ENCODE results near the gene ATP8B3.
A peak's percentile ranks its signal among the peaks of the same experiment; 100 is the strongest.

ATP8B3 gene

DNA sequence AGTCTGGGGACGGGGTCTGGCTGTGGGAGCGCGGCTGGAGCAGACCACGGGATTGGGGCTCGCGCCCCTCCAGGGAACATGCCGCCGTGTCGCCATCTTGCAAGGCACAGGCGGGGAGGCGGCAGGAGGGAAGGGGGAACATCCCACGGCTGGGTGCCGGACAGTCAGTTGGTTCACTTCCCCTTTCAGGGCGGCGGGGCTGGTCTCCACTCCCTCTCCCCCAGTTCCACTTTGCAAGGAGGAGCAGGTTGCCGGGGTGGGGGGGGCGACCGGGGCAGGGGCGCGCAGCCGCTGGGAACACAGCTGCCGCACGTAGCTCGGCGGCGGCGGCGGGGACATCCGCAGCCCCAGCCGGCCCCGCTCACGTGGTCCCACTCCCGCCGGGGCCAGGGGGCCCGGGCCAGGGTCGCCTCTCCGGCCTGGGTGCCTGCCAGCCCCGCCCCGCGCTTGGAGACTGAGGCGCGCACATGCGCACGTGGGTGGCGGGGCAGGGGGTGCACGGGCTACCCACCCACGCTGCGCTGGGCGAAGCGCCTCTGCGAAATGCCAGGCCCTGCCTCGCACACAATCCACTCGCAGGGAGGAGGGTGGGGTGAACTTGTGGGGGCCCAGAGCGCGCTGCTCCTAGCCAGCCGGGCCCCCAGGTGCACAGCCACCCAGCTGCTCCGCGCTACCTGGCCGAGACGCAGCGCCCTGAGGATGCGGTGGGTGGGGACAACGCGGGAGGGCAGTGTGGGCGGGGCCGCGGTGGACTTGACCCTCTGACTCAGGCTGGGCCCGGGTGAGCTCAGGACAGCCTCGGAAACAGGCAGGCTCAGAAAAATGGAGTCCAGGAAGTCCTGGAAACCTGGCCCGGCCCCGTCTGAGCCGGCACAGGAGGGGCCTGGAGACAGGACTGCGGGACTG lies 44.9 kb upstream of the ATP8B3 start (continued):
- TF ChIP-seq ZNF518A (tag by site-specific recombination; conservative IDR thresholded peaks at IDR 0.05; ENCODE audit: low read depth) (no peak), PRDM6 (tag by site-specific recombination; IDR thresholded peaks at IDR 0.05) (no peak), ZNF174 (tag by site-specific recombination; IDR thresholded peaks at IDR 0.05) (no peak), ZNF837 (tag by site-specific recombination; IDR thresholded peaks at IDR 0.05) (no peak), ZNF121 (tag by site-specific recombination; IDR thresholded peaks at IDR 0.05) (no peak), PATZ1 (tag by site-specific recombination; IDR thresholded peaks at IDR 0.05) (peak; percentile 69), SP7 (tag by site-specific recombination; IDR thresholded peaks at IDR 0.05) (no peak), ZNF239 (tag by site-specific recombination; IDR thresholded peaks at IDR 0.05) (no peak), GLIS1 (tag by site-specific recombination; IDR thresholded peaks at IDR 0.05) (0 out of 2 replicates have a peak, but pooled peaks have one; percentile 15), ZSCAN30 (tag by site-specific recombination; IDR thresholded peaks at IDR 0.05) (no peak), ZNF600 (tag by site-specific recombination; IDR thresholded peaks at IDR 0.05) (0 out of 2 replicates have a peak, but pooled peaks have one; percentile 11), EGR2 (tag by site-specific recombination; IDR thresholded peaks at IDR 0.05; ENCODE audit: low read depth) (peak; percentile 47; the same call in 1 of the 2 replicates), ZNF596 (tag by site-specific recombination; IDR thresholded peaks at IDR 0.05) (no peak), ZNF37A (tag by site-specific recombination; IDR thresholded peaks at IDR 0.05) (no peak), ZBTB7A (tag by site-specific recombination; IDR thresholded peaks at IDR 0.05; ENCODE audit: low read depth) (0 out of 2 replicates have a peak, but pooled peaks have one; percentile 23), ZNF366 (tag by site-specific recombination; conservative IDR thresholded peaks at IDR 0.05) (no peak)
- TF ChIP-seq, protein P1, sequence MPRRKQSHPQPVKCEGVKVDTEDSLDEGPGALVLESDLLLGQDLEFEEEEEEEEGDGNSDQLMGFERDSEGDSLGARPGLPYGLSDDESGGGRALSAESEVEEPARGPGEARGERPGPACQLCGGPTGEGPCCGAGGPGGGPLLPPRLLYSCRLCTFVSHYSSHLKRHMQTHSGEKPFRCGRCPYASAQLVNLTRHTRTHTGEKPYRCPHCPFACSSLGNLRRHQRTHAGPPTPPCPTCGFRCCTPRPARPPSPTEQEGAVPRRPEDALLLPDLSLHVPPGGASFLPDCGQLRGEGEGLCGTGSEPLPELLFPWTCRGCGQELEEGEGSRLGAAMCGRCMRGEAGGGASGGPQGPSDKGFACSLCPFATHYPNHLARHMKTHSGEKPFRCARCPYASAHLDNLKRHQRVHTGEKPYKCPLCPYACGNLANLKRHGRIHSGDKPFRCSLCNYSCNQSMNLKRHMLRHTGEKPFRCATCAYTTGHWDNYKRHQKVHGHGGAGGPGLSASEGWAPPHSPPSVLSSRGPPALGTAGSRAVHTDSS (tag by site-specific recombination; IDR thresholded peaks at IDR 0.05), result no peak
- TF ChIP-seq, protein P2, sequence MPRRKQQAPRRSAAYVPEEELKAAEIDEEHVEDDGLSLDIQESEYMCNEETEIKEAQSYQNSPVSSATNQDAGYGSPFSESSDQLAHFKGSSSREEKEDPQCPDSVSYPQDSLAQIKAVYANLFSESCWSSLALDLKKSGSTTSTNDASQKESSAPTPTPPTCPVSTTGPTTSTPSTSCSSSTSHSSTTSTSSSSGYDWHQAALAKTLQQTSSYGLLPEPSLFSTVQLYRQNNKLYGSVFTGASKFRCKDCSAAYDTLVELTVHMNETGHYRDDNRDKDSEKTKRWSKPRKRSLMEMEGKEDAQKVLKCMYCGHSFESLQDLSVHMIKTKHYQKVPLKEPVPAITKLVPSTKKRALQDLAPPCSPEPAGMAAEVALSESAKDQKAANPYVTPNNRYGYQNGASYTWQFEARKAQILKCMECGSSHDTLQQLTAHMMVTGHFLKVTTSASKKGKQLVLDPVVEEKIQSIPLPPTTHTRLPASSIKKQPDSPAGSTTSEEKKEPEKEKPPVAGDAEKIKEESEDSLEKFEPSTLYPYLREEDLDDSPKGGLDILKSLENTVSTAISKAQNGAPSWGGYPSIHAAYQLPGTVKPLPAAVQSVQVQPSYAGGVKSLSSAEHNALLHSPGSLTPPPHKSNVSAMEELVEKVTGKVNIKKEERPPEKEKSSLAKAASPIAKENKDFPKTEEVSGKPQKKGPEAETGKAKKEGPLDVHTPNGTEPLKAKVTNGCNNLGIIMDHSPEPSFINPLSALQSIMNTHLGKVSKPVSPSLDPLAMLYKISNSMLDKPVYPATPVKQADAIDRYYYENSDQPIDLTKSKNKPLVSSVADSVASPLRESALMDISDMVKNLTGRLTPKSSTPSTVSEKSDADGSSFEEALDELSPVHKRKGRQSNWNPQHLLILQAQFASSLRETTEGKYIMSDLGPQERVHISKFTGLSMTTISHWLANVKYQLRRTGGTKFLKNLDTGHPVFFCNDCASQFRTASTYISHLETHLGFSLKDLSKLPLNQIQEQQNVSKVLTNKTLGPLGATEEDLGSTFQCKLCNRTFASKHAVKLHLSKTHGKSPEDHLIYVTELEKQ (tag by site-specific recombination; IDR thresholded peaks at IDR 0.05; ENCODE audit: borderline replicate concordance), result no peak

Measured in HEK293 (cell line).